ENCODE results near the gene TSTD2.

TSTD2 gene

GRCh38 chr9:97572196-97572891 lies 60.8 kb downstream of the TSTD2 start:
- no peak for TF ChIP-seq CTCF (IDR thresholded peaks at IDR 0.05; ENCODE audit: unreplicated experiment in 3 of 3)
- Mint-ChIP-seq H3K36me3 (ENCODE audit: low read depth) (no peaks in the 10 kb centered on the region), H3K9me3 (no peaks in the 10 kb centered on the region), H3K27ac (no peak overlapping the region), H3K27me3 (ENCODE audit: low read depth) (peaks cover 6% of the 10 kb centered on the region), H3K4me1 (no peaks in the 10 kb centered on the region), H3K4me3 (no peak overlapping the region)

- H3K9me3 Mint-ChIP-seq = no peaks in the 10 kb centered on the region
- no peak overlapping the region for H3K4me3 Mint-ChIP-seq
- no peak for TF ChIP-seq CTCF (IDR thresholded peaks at IDR 0.05; ENCODE audit: unreplicated experiment in 3 of 3)
- peaks cover 6% of the 10 kb centered on the region for H3K27me3 Mint-ChIP-seq (ENCODE audit: low read depth)
- no peaks in the 10 kb centered on the region for H3K36me3 Mint-ChIP-seq (ENCODE audit: low read depth)
- H3K4me1 Mint-ChIP-seq = no peaks in the 10 kb centered on the region
- no peak overlapping the region for H3K27ac Mint-ChIP-seq
These were observed 61.5 kb downstream of the TSTD2 start for GRCh38 chr9:97571664-97572063.

- H3K4me1 Mint-ChIP-seq = no peaks in the 10 kb centered on the region
- no peak for TF ChIP-seq CTCF (IDR thresholded peaks at IDR 0.05; ENCODE audit: unreplicated experiment in 3 of 3)
- H3K4me3 Mint-ChIP-seq = no peak overlapping the region
- H3K36me3 Mint-ChIP-seq (ENCODE audit: low read depth) = no peaks in the 10 kb centered on the region
- peaks cover 6% of the 10 kb centered on the region for H3K27me3 Mint-ChIP-seq (ENCODE audit: low read depth)
- no peaks in the 10 kb centered on the region for H3K9me3 Mint-ChIP-seq
- no peak overlapping the region for H3K27ac Mint-ChIP-seq
These were observed 62.3 kb downstream of the TSTD2 start for GRCh38 chr9:97570899-97571298.

- H3K9me3 Mint-ChIP-seq = no peaks in the 10 kb centered on the region
- peaks cover 15% of the 10 kb centered on the region for H3K4me1 Mint-ChIP-seq
- H3K4me3 Mint-ChIP-seq = no peak overlapping the region
- H3K27ac Mint-ChIP-seq = no peak overlapping the region
- H3K36me3 Mint-ChIP-seq (ENCODE audit: low read depth) = no peaks in the 10 kb centered on the region
- H3K27me3 Mint-ChIP-seq (ENCODE audit: low read depth) = peaks cover 3% of the 10 kb centered on the region
- no peak for TF ChIP-seq CTCF (IDR thresholded peaks at IDR 0.05; ENCODE audit: unreplicated experiment in 3 of 3)
These were observed 64.5 kb downstream of the TSTD2 start for GRCh38 chr9:97568461-97569275.

- H3K27ac Mint-ChIP-seq = no peak overlapping the region
- no peaks in the 10 kb centered on the region for H3K27me3 Mint-ChIP-seq (ENCODE audit: low read depth)
- TF ChIP-seq CTCF (IDR thresholded peaks at IDR 0.05; ENCODE audit: unreplicated experiment in 3 of 3) = no peak
- H3K36me3 Mint-ChIP-seq (ENCODE audit: low read depth) = no peaks in the 10 kb centered on the region
- peaks cover 19% of the 10 kb centered on the region for H3K4me1 Mint-ChIP-seq
- H3K9me3 Mint-ChIP-seq = no peaks in the 10 kb centered on the region
- H3K4me3 Mint-ChIP-seq = no peak overlapping the region
These were observed 65.3 kb downstream of the TSTD2 start for GRCh38 chr9:97567894-97568202.

All from nephron (organoid).